Measurements from ENCODE around the gene ZFC3H1.

GRCh38 chr12:71702590-71702989 is 38.9 kb upstream of the ZFC3H1 start:
- TF ChIP-seq MAX (IDR thresholded peaks at IDR 0.05), result no peak
- no peak for TF ChIP-seq CTCF (IDR thresholded peaks at IDR 0.05 in 2 of 3, conservative IDR thresholded peaks at IDR 0.05 in 1 of 3; ENCODE audit: borderline replicate concordance in 1 of 3, insufficient read depth in 1 of 3, low read depth in 2 of 3, low read length in 2 of 3)
- no peak for TF ChIP-seq SRF (IDR thresholded peaks at IDR 0.05; ENCODE audit: low read depth)
- no peak for TF ChIP-seq TCF7L2 (IDR thresholded peaks at IDR 0.05; ENCODE audit: borderline replicate concordance, extremely low read depth, insufficient read depth, insufficient read length)
- TF ChIP-seq POLR2A (IDR thresholded peaks at IDR 0.05; ENCODE audit: borderline replicate concordance, extremely low read depth, insufficient read depth, insufficient read length), result no peak
- no peak for TF ChIP-seq REST (IDR thresholded peaks at IDR 0.05; ENCODE audit: low read depth)
- TF ChIP-seq POLR2AphosphoS5 (IDR thresholded peaks at IDR 0.05; ENCODE audit: low read depth, low read length), result no peak
- no peak for TF ChIP-seq ATF3 (IDR thresholded peaks at IDR 0.05)
- TF ChIP-seq CEBPB (IDR thresholded peaks at IDR 0.05; ENCODE audit: low read depth), result no peak
- no peak for TF ChIP-seq ZBTB33 (IDR thresholded peaks at IDR 0.05; ENCODE audit: extremely low read depth, insufficient replicate concordance, low read length)
- TF ChIP-seq SP1 (IDR thresholded peaks at IDR 0.05; ENCODE audit: low read depth), result no peak
- TF ChIP-seq RAD21 (IDR thresholded peaks at IDR 0.05; ENCODE audit: low read depth), result no peak
- no peak for TF ChIP-seq EZH2 (IDR thresholded peaks at IDR 0.05)

Measured in HCT116 (cell line).